OCI-M1 (cell line): ENCODE data around the gene ITGA1.
A peak's percentile ranks its signal among the peaks of the same experiment; 100 is the strongest.

Experiments used
- DNase-seq: peaks from one replicate; lab custom pipeline; 2025; lab: John Stamatoyannopoulos, UW

The ITGA1 gene

GRCh38 chr5:52897238-52897614, 109.5 kb downstream of the ITGA1 start:
- no peak for DNase-seq

DNA sequence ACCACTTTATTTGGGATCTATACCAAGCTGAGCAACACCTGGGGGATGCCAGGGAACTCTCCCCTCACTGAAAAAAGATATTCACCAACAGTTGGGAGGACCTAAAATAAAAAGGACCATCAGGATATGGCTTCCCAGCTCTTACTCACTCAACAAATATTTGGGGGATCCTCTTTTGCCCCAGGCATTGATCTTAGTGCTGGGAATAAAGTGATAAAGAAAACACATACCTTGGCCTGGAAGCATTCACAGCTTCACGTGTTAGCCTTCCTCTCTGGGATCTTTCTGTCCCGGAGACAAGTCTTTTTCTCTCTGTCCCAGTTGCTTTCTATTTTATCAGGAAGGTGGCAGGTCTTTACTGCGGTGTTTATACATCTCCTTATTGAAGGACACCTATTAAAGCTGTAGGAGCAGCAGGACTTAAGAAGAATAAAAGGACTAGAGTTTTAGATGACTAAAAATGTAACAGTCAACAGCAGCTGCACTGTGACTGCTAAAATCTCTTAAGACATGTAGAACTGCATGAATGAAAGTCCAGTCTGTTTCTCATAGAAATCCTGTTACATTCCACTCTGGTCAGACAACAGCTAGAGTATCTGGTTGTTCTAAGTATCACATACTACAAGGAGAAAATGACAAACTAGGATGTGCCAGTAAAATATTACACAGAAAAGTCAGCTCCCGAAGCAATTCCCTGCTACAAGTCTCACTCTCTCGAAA, 111.4 kb downstream of the ITGA1 start:
- DNase-seq, result no peak

DNA sequence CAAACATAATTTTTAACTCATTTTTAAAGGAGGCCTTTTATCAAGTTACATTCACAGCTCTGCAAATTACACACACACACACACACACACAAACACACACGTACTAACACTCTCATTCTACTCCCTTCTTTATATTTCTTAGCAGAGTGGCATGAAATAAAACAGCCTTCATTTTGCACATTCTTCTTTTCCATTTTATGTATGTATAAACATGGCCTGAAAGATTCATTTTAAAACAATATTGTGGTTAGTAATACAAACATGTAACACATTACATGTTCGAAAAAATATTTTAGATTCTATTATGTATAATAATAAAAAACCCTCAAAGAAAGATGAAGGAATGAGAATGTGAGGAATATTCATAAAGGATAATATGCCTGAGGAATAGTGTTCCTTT, 115.4 kb downstream of the ITGA1 start:
- no peak for DNase-seq

DNA sequence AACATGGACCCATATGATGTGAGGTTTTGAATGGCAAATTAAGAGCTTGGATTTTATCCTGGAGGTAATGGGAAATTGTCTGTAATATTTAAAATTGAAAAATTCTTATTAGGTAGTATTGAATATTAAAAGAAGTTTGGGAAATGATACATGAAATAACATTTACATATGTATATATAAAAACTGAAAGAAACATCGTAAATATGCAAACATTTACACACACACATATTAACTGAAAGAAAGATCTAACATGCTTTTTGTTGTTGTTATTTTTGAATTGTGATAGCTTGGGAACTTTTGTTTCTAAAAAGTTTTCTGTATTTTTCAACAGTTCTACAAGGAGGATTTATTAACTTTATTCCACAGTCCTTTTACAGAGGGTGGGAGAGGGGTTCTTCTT, 118.6 kb downstream of the ITGA1 start:
- DNase-seq, result no peak

DNA sequence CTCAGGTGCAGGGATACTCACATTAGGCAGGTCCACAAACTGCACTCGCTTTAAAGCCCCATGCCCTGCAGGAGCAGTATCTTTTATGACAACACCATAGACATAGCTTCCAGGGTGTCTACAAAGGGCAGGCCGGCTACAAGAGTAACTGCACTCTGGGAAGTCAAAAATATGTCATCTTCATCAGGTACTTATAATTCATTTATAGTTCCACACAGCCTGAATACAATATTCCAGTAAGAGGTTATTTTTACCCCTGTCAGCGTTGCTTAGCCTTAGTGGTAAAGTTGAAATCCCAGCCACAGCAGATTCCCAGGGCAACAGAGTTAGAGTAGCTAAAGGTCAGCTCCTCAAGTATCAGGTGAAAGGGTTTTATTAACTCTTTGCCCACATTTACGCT, 119.1 kb downstream of the ITGA1 start:
- no peak for DNase-seq

- peak; percentile 19 for DNase-seq
Observed at GRCh38 chr5:52909192-52909591, 121.5 kb downstream of the ITGA1 start.

DNA sequence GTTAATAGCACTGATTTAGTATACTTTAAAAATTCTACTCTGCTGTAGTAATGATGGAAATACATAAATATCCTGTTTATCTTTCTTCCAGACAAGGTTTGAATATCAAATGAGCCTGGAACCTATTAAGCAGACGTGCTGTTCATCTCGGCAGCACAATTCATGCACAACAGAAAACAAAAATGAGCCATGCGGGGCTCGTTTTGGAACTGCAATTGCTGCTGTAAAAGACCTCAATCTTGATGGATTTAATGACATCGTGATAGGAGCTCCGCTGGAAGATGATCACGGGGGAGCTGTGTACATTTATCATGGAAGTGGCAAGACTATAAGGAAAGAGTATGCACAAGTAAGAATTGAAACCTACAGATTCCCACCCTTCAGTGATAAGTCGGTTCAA, 122.4 kb downstream of the ITGA1 start:
- no peak for DNase-seq

DNA sequence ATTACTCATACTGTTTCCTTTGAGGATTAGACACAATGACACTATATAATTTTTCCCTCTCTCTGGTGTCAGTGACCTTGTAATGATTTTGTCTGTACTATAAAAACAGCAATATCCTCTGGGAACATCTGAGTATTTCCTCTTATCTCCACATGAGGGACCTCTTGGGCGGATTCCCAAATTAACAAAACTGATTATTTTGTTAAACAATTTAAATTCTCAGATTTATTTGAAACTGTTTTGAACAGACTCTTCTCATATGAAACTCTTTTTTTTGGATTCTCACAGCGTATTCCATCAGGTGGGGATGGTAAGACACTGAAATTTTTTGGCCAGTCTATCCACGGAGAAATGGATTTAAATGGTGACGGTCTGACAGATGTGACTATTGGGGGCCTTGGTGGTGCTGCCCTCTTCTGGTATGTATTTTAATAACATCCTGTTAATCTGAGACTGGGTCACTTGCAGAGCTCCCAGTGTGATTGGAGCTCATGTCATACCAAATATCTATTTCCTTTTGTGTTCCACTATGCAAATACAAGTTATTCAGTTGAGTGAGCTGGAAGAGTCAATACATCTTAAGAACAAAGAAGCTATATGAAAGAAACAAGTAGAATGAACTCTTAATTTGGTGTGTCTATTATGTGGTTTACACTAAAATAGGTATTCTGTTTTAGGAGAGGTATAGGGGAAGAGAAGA, 127.6 kb downstream of the ITGA1 start:
- peak; percentile 86 for DNase-seq

- no peak for DNase-seq
Observed at GRCh38 chr5:52920929-52921328, 133.2 kb downstream of the ITGA1 start.

DNA sequence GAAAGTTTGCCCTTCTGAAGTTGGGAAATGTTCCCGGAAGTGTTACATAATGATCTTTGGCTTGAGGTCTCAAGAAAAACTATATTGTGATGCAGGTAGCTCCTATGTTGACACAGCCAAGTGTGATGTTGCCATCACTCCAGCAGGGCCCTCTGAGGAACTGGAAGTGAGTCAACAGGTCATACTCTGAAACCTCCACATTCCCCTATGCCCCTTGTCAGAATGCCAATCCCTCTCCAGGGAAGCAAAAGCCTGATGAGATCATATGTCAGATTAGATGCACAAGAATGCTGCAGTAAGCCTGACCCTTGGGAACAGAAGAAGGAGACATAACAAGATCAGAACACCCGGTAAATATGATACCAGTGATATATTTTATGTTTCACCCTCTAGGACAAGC, 134.7 kb downstream of the ITGA1 start:
- no peak for DNase-seq

DNA sequence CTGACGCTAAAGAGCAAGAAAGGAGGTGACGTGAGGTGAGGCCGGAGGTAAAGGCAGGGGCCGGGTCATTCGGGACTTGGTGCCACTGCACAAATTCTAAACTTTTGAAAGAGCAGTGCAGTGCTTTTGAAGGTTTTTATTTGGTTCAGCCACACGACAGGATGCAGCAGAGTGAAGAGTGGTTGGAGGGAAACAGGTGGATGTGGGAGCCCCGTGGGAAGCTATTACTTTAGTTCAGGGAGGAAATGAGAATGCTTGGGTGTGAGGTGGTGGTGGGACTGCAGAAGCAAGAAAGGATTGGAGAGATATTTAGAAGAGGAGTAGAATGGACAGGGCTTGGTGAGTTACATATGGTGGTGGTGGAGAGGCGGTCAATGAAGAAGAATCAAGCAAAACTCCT, 136.7 kb downstream of the ITGA1 start:
- DNase-seq, result no peak

GRCh38 chr5:52925001-52925400, 137.3 kb downstream of the ITGA1 start:
- no peak for DNase-seq

DNA sequence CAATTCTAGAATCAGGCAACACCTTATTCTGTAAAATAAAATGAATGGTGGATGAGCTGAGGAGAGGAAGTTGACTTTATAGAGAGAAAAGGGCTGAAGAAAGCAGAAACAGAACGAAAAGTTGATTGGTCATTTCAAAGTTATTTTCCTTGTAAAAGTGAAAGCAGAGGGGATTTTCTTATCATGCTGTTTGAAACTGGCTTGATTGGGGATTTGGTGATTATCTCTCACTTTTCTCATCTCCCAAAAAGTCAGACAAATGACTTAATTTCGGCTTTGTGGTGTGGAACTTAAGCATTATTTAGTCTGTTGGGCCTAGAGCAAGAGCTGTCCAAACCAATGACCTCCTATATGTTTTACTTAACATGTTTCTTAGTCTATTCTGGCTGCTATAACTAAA, 141.0 kb downstream of the ITGA1 start:
- DNase-seq, result peak; percentile 65

GRCh38 chr5:52938226-52938625, 150.5 kb downstream of the ITGA1 start:
- no peak for DNase-seq

GRCh38 chr5:52943285-52943684, 155.6 kb downstream of the ITGA1 start:
- DNase-seq, result peak; percentile 32

DNA sequence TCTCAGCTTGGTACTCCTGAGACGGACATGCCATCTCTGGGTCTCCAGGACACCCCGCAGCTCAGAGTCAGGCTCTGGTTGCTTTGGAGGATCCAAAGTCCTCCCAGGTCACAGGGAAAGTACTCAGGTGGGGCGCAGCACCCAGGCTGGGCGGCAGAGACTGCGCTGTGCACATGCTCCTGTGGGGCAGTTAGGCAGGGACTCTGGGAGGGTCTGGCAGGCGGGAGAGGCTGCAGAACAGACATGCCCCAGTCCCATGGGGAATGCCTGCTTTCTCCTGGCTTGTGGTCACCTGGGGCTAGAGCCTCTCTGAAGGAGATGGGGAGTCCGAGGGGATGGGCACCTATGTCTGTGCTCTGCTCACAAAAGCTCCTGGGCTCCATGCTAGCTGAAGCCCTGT, 156.1 kb downstream of the ITGA1 start:
- no peak for DNase-seq

- DNase-seq, result peak; percentile 49
Observed at GRCh38 chr5:52945040-52945439, 157.3 kb downstream of the ITGA1 start.

DNA sequence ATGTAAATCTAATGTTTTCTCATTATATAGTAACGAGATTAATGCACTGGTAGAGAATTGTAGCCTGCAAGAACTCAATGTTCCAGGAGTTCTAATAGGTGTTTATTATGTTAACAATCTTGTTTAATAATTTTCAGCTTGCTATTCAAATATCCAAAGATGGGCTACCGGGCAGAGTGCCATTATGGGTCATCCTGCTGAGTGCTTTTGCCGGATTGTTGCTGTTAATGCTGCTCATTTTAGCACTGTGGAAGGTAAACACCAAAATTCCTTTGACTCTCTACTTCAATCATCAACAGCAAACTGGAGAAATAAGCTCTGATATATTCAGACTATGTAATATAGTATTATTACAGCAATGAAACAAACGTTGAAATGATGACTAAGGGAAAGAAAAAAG, 159.5 kb downstream of the ITGA1 start:
- no peak for DNase-seq

- DNase-seq, result peak; percentile 44
Observed at GRCh38 chr5:52947851-52948250, 160.1 kb downstream of the ITGA1 start.

- peak; percentile 92 for DNase-seq
Observed at GRCh38 chr5:52948418-52949076, 160.8 kb downstream of the ITGA1 start.

DNA sequence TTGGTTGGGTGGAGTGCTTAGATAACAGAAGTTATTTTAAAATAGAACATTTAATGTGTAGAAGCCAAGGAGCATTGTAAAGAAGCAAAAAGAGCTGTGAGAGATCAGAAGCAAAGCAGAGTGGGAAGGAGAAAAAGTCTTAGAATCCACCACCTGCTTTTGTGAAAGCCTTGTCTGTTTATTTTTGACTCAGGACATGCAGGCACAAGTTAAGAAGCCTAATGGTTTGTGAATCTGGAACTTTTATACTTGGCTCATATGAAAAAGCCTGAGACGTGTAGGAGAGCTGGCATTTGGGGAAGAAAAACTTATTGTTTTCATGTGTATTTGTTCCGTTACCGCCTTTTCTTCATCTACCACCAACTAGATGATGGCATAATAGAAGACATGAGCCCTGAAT, 163.0 kb downstream of the ITGA1 start:
- DNase-seq, result no peak

- DNase-seq, result no peak
Observed at GRCh38 chr5:52952483-52952882, 164.8 kb downstream of the ITGA1 start.

DNA sequence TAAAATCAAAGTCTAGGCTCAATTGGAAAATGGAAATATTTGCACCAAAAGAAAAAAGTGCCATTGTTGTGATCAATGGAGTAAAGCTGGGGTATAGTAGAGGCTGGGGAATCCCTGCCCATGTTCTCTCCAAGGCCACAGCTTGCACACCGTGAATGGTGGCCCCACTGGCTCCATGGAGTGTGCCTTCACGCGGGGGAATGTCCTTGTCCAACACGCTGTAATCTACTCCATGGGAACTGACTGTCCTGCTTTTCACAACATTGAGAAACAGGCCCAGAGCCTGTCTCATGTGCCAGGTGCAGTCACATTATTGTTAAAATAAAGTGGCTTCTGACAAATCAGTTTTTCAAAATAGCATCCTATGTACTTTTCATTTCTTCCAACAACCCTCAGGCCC, 168.3 kb downstream of the ITGA1 start:
- DNase-seq, result no peak
